Mesodermal cell (in vitro differentiated cells): ENCODE results near the gene ARL15.

ENCODE experiments used
- H3K27ac ChIP-seq: 2 replicates; pipeline ENCODE4 v1.7.0; 2013; ENCODE audit warnings: mild to moderate bottlenecking, low read depth, low read length, moderate library complexity; ENCODE audit not compliant: severe bottlenecking
- H3K36me3 ChIP-seq: 2 replicates; pipeline ENCODE4 v1.7.1; 2013; ENCODE audit warnings: mild to moderate bottlenecking, low read length, moderate library complexity; ENCODE audit not compliant: control insufficient read depth, insufficient read depth
- H3K4me1 ChIP-seq: one replicate; pipeline ENCODE4 v1.7.1; 2013; ENCODE audit warnings: mild to moderate bottlenecking, low read length; ENCODE audit not compliant: insufficient read depth, control insufficient read depth, poor library complexity, severe bottlenecking
- H3K4me3 ChIP-seq: 2 replicates; pipeline ENCODE4 v1.7.0; 2013; ENCODE audit warnings: low read length, control low read depth, mild to moderate bottlenecking; ENCODE audit not compliant: insufficient read depth, poor library complexity, severe bottlenecking; ENCODE audit errors: extremely low read depth
- H3K9me3 ChIP-seq: 2 replicates; pipeline ENCODE4 v1.7.1; 2013; ENCODE audit warnings: mild to moderate bottlenecking, low read length, moderate library complexity; ENCODE audit not compliant: control insufficient read depth
- WGBS, 2 experiments: methylation state at CpG; one replicate each; pipeline ENCODE4 v1.1.5; 2013; ENCODE audit warnings: missing lambda C conversion rate in 2 of 2; ENCODE audit not compliant: insufficient coverage in 2 of 2; 5-methylcytosine and 5-hydroxymethylcytosine counted together

ARL15 gene

GRCh38 chr5:54007827-54008777 lies 302.3 kb downstream of the ARL15 start:
- peaks cover 4% of the 10 kb centered on the region for H3K9me3 ChIP-seq
- no peaks in the 10 kb centered on the region for H3K36me3 ChIP-seq
- H3K4me1 ChIP-seq: peaks cover 27% of the 10 kb centered on the region
- WGBS, 2 experiments: 31 to 94% methylated on average over 2 of the region's 6 CpGs
- H3K27ac ChIP-seq: peak overlapping the region; percentile 37
- no peak overlapping the region for H3K4me3 ChIP-seq

GRCh38 chr5:54004697-54005096 lies 305.7 kb downstream of the ARL15 start:
- 44 to 62% methylated on average over 2 to 3 of the region's 3 CpGs for WGBS, 2 experiments

GRCh38 chr5:54002779-54003178 lies 307.6 kb downstream of the ARL15 start:
- no peaks in the 10 kb centered on the region for H3K36me3 ChIP-seq
- no peak overlapping the region for H3K27ac ChIP-seq
- 89% methylated on average over 1 of the region's 1 CpG; no CpG with 5 or more reads in 1 of the 2 experiments for WGBS, 2 experiments
- H3K4me3 ChIP-seq: no peak overlapping the region
- H3K9me3 ChIP-seq: no peaks in the 10 kb centered on the region
- peaks cover 17% of the 10 kb centered on the region for H3K4me1 ChIP-seq

More at GRCh38 chr5:54004697-54005096, 305.7 kb downstream of the ARL15 start:
- no peak overlapping the region for H3K27ac ChIP-seq
- H3K36me3 ChIP-seq: no peaks in the 10 kb centered on the region
- no peak overlapping the region for H3K4me3 ChIP-seq
- no peaks in the 10 kb centered on the region for H3K9me3 ChIP-seq
- peaks cover 21% of the 10 kb centered on the region for H3K4me1 ChIP-seq

GRCh38 chr5:54001976-54002775 lies 308.2 kb downstream of the ARL15 start:
- no peak overlapping the region for H3K4me3 ChIP-seq
- no peak overlapping the region for H3K27ac ChIP-seq
- 86 to 100% methylated on average over 3 of the region's 5 CpGs for WGBS, 2 experiments
- H3K36me3 ChIP-seq: no peaks in the 10 kb centered on the region
- no peaks in the 10 kb centered on the region for H3K9me3 ChIP-seq
- H3K4me1 ChIP-seq: peaks cover 18% of the 10 kb centered on the region

- Histone ChIP-seq H3K27ac (no peak overlapping the region), H3K4me3 (no peak overlapping the region), H3K4me1 (peaks cover 18% of the 10 kb centered on the region), H3K9me3 (no peaks in the 10 kb centered on the region), H3K36me3 (no peaks in the 10 kb centered on the region)
- WGBS, 2 experiments: no CpG with 5 or more reads among the region's 2 CpGs
Measured at GRCh38 chr5:54000011-54000410, 310.4 kb downstream of the ARL15 start.

- peaks cover 18% of the 10 kb centered on the region for H3K4me1 ChIP-seq
- no peaks in the 10 kb centered on the region for H3K36me3 ChIP-seq
- no peak overlapping the region for H3K4me3 ChIP-seq
- peak overlapping the region; percentile 57 for H3K27ac ChIP-seq
- no peaks in the 10 kb centered on the region for H3K9me3 ChIP-seq
- 13 to 47% methylated on average over 1 to 3 of the region's 5 CpGs for WGBS, 2 experiments
Measured at GRCh38 chr5:53997736-53998627, 312.4 kb downstream of the ARL15 start.

GRCh38 chr5:53996008-53996407 lies 314.4 kb downstream of the ARL15 start:
- no peak overlapping the region for H3K4me3 ChIP-seq
- no peak overlapping the region for H3K27ac ChIP-seq
- H3K36me3 ChIP-seq: no peaks in the 10 kb centered on the region
- peaks cover 18% of the 10 kb centered on the region for H3K4me1 ChIP-seq
- H3K9me3 ChIP-seq: no peaks in the 10 kb centered on the region
- WGBS, 2 experiments: 98 to 100% methylated on average over 3 to 4 of the region's 4 CpGs

- H3K4me3 ChIP-seq: no peak overlapping the region
- WGBS, 2 experiments: no CpG with 5 or more reads among the region's 2 CpGs
- H3K27ac ChIP-seq: no peak overlapping the region
- no peaks in the 10 kb centered on the region for H3K36me3 ChIP-seq
- H3K4me1 ChIP-seq: peaks cover 18% of the 10 kb centered on the region
- H3K9me3 ChIP-seq: no peaks in the 10 kb centered on the region
Measured at GRCh38 chr5:53994148-53994547, 316.2 kb downstream of the ARL15 start.

- Histone ChIP-seq H3K27ac (no peak overlapping the region), H3K9me3 (no peaks in the 10 kb centered on the region), H3K4me1 (no peaks in the 10 kb centered on the region), H3K36me3 (no peaks in the 10 kb centered on the region), H3K4me3 (no peak overlapping the region)
- WGBS, 2 experiments: 89 to 100% methylated on average over 3 to 4 of the region's 4 CpGs
Measured at GRCh38 chr5:53991942-53992341, 318.4 kb downstream of the ARL15 start.

GRCh38 chr5:53987101-53987500 lies 323.3 kb downstream of the ARL15 start:
- H3K4me1 ChIP-seq: no peaks in the 10 kb centered on the region
- H3K27ac ChIP-seq: no peak overlapping the region
- H3K9me3 ChIP-seq: no peaks in the 10 kb centered on the region
- no CpG with 5 or more reads among the region's 3 CpGs for WGBS, 2 experiments
- H3K36me3 ChIP-seq: no peaks in the 10 kb centered on the region
- no peak overlapping the region for H3K4me3 ChIP-seq
